Ramos (cell line): ENCODE measurements around the gene EZH2.

Source experiments
- in situ Hi-C: fragments of 300-500 bp; cut with MboI; formaldehyde crosslinking; loops from one replicate; pipeline ENCODE4 v1.14.3; 2022; ENCODE audit warnings: low sequenced_read_pairs; ENCODE audit not compliant: unreplicated experiment

The EZH2 gene

DNA sequence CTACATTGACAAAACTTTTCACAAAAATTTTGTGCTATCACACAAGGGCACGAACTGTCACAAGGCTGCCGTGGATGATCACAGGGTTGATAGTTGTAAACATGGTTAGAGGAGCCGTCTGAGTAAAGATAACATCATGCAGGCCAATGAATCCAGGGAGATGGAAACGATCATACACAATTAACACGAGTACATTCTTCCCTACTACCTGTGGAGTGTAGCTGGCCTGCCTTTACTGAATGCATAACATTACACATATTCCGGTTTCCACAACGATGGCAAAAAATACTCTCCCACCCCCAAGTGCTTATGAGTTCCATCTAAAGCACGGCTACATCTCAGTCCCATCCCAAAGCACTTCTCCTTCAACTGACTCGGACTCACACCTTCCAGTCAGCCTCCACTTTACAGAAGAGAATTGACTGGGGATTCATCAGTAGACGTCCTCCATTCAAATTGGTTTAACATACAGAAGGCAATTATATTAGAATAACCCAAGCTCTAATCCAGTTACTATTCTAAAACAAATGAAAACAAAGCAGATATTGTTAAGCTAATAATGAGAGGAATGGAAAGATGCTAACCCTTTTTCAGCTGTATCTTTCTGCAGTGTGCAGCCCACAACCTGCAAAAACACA lies 69.0 kb downstream of the EZH2 start:
- in situ Hi-C loops: no loop called here

DNA sequence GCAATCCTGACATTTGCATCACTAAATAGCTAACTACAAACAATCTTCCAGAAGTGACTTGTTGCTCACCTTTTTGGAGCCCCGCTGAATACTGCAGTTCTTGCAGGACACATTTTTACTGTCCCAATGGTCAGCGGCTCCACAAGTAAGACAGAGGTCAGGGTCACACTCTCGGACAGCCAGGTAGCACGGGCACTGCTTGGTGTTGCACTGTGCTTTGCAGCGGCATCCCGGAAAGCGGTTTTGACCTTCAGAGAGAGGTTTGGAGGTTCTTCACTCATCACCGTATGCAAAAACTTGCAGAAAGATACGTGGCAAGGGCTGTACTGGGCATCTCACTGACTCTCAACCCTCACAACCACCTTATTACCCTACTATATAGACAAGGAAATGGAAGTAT lies 70.2 kb downstream of the EZH2 start:
- in situ Hi-C loops: no loop called here

DNA sequence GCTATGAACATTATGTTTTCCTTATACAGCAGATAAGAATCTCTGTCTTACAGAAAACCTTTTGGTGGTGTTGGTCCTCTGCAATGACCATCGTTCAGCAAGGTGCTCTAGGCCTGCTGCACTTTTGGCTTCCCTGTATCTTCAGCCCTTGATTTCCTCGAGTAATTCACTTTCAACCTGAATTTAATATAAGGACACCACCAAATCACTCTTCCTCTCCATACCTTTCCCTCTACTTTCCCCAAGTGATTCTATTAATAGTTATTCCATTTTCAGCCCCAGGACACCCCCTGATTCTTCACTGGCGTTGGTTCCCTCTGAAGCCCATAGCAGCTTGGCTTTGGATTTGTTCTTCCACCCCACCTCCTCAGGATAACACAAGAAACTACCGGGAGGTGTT lies 72.2 kb downstream of the EZH2 start:
- in situ Hi-C loops: no loop called here

DNA sequence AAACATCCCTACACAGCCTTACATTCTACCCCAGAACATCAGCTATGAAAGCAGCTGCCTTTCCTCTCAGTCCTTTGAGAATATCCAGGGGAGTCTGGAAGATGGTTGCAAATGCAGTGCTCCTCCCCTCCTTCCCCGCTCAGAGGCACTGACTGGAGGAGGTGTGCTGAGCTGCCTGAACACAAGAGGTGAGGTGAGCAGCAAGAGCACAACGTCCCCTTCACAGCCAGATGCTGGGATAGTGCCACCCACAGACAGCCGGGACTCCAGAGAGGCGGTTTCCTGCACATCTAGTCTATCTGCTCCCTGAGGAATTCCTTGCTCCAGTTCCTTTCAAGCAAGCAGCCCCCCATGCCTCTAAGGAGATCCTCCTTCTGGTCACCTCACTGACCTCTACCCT lies 74.2 kb downstream of the EZH2 start:
- in situ Hi-C loops: no loop called here

DNA sequence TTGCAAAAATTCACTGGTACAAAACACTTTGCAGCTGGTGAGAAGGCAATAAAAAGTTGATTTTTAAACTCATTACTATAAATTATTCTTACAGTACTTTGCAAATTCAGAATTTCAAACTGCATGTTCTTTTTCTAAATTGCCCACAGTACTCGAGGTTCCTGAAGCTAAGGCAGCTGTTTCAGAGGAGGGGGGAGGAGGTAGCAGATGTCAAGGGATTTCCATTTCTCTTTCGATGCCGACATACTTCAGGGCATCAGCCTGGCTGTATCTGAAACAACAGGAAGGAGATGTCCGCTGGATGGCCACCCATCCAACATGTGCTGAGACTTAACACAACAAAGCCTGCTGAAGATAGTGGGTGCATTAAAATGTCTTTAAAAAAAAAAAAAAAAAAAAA lies 76.7 kb downstream of the EZH2 start:
- in situ Hi-C loops: no loop called here

DNA sequence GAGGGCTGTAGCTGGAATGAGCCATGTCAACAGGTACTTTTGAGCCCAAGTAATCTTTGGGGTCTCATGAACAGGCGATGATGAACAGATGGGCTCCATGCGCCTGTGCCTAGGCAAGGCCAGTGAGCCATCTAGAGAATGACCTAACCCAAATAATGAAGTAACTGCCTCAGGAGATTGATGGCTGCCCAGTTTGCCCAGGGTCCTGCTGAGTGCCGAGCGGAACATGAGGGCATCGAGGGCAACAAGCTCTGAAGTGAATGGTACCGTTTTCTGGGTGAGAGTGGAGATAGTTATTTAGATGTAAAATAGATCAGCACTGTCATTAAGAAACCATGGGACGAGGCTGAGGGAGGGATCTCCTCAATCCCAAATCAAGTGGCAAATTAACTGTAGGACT lies 77.9 kb downstream of the EZH2 start:
- in situ Hi-C loops: no loop called here

DNA sequence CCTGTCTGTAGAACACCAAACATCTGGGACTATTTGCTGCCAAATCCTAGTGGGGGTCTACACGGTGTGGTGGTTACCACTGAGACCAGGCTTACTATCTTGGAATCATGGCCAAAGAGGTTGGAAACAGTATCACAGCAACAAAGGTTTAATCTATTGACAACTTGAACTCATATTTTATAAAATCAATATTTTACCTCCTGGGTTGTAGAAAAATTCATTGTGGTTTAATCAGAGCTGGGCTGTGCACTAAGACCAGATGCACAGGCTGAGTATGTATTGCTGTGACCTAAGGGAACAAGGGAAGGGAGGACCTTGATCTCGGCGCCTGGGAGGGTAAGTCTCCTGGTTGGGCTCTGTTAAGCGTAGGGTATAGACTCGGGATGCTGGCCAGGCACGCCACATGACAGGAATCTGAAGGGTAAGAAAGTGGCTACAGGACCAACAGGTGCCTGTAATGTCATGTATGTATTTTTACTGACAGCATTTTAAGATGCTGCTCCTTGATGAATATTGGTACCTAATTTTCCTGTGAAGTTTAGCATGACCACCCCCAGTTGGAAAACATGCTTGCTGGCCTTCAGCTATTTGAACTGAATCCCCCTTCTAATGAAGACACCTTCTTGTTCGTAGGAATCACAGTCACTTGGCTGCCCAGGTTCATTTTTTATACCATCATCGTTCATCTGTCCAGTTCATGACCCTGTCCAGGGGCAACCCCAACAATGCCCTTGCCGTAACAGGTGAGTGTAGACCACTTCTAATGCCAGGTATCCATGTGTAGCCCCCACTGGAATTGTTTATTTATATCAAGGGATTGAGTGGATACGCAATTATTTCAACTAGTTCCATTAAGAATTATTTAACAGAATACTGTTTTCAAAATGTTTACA lies 79.5 kb downstream of the EZH2 start:
- in situ Hi-C loops: no loop called here

DNA sequence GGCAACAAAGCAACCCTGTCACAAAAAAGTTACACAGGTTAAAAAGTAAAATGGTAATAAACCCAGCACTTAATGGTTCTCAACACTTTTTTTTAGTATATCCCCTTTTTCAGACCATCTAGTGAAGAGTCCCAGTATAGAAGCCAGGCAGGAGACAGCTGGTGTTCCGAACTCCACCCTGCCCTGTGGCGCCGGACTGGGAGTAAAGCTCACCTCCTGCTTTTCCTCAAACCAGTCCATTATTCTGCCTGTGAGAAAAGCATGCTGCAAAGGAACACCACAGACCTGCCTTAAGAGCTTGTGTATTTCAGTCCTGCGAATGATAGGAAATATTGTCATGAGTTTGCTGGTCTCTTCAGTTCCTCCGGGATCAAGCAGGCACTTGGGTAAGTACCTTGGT lies 81.0 kb downstream of the EZH2 start:
- in situ Hi-C loops: no loop called here

DNA sequence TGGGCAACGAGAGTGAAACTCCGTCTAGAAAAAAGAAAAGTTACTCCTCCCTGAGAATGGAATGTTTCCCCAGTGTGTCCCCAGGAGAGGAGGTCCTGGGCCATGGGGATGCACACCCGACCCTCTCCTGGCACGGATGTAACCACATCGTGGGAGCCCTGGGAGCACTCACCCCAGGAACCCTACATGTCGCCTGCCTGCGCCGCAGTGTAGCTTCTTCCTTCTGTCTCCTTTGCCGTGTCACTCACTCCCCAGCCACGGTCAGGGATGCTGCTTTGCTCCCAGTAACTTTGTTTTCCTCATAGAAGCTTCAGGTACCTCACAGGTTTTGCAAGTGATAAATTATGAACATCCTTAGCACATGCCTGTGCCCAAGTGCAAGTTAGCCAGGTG lies 82.0 kb downstream of the EZH2 start:
- in situ Hi-C loops: no loop called here

DNA sequence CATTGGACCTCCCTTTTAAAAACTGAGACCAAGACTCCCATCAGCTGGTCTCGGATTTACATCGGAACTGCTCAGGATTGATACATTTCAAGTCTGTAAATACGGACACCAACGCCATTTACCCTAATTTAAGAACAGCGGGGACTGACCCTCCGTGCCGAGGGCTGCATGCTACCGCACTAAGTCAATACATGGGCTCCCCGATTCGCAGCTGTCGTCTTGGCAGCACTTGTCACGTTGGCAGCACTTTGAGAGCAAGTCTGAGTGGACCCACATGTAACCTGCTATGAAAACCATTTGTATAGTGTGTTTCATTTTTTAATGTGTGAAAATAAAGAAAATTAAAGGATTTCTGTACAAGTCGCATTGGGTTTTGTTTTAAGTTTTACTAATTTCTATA lies 83.4 kb downstream of the EZH2 start:
- in situ Hi-C loops: no loop called here

DNA sequence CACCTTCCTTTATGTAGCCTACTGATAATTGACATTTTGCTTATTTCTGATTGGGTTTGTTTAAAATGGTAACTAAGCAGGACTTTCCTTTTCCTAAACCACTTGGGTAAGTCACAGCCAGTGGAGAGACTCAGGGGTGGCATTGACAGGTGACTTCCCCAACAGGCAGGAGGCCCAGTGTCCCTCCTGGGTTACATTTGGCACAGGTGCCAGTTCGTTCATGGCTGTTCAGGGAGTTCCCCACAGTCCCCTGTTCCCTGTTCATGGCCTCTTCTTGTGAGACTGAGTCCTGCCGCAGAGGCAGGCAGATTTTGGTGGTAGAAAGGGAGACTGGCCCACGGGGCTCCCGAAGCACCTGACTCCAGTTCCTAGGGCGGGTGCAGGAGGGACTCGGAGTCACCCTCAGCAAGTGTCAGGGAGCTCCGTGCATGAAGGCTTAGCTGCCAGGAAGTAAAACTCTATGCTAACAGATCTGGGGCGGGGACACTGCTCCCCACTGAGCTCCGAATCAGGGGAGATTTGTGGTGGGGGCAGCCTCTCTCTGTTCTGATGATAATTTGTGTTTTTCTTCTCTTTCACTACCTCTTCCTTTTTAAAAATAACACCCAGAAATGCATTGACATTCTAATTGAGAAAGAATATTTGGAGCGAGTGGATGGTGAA lies 84.1 kb downstream of the EZH2 start:
- in situ Hi-C loops: no loop called here

DNA sequence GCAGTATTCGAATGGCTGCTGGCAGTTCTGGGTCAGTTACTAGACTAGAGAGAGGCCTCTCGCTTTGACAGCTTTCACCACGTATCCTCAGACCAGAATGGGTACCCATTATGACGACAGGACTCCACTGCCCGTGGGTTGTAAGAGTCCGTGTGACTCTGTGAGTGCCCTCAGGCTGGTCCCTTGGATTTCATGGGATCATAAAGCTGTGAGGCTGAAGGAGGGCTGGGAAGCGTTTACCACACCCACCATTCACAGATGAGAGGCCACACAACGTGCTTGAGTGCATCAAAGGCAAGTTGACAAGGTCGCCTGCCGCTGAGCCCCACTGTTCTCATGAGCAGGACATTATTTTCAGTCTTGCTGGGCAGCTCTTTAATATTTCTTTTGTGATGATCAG lies 87.2 kb downstream of the EZH2 start:
- in situ Hi-C loops: no loop called here

DNA sequence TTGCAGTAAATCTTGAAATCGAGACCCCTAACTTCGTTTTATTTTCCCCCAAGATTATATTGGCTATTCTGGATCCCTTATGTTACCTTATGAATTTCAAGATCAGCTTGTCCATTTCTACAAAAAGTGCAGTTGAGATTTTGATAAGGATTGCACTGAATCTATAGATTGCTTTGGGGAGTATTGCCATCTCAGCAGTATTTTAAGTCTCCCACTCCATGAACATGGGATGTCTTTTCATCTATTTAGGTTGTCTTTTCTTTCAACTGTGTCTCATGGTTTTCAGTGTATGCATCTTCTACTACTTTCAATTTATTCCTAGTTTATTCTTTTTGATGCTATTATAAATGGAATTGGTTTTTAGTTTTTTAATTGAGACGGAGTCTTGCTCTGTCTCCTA lies 89.6 kb downstream of the EZH2 start:
- in situ Hi-C loops: no loop called here

DNA sequence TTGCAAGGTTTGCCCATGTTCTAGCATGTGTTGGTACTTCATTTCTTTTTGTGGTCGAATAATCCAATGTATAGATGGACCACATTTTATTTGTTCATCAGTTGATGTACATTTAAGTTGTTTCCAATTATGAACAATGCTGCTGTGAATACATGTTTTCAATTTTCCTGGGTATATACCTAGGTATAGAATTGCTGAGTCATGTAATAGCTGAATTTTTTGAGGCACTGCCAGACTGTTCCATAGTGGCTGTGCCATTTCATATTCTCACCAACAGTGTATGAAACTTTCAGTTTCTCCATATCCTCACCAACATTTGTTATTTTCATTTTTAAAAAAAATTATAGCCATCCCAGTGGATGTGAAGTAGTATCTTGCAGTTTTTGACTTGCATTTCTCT lies 90.5 kb downstream of the EZH2 start:
- in situ Hi-C loops: no loop called here

DNA sequence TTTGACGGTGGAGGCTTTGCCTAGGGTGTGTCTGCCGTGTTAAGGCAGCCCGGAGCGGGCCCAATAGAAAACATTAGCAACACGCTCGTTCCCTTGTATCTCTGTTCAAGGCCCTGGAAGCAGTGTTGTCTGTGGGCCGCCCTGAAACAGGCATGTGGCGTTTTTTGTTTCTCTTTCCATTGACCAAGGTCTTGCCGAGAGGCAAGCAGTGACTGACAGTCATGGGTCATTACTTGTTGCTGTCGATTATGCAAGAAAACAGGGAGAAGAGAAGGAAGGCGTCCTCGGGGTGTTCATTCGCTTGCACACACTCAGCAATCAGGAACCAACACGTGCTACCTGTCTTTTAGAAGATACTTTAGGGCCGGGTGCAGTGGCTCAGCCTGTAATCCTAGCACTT lies 92.5 kb downstream of the EZH2 start:
- in situ Hi-C loops: no loop called here

DNA sequence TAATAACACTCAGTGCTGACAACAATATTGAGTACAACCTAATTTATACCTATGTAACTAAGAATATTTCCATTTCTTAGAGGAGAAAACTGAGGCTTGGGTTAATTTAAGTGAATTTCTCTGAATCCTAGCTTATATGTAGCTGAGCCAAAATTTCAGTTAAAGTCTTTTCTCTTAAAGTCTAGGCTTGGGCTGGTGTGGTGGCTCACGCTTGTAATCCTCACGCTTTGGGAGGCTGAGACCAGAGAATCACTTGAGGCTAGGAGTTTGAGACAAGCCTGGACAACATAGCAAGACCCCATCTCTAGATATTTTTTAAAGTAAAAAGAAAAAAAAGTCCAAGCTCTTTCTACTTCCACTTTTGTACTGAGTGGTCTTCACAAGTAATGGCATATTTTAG lies 93.2 kb downstream of the EZH2 start:
- in situ Hi-C loops: no loop called here

DNA sequence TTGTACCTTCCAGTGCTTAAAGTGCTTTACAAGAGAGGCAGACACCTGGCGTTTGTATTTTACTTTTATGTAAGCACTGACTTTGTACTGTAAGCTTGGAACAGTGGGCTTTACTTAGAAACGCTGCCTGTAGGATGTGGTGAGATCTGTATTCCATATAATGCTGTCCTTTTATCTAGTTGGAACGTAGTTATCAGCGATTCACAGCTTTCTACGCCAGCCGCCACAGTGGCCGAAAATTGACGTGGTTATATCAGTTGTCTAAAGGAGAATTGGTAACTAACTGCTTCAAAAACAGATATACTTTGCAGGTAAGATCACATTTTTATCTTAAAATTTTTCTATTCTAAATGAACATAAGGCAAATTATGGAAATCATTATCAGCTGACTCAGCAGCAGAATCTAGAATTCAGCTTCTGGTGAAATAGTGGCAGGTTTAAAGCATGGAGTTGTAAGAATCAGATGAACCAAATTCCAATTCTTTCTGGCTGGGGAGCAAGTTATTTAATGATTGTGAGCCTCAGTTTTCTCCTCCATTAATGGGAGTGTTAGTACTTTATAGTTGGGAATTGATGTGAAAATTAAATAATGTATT lies 93.9 kb downstream of the EZH2 start:
- in situ Hi-C loops: no loop called here

DNA sequence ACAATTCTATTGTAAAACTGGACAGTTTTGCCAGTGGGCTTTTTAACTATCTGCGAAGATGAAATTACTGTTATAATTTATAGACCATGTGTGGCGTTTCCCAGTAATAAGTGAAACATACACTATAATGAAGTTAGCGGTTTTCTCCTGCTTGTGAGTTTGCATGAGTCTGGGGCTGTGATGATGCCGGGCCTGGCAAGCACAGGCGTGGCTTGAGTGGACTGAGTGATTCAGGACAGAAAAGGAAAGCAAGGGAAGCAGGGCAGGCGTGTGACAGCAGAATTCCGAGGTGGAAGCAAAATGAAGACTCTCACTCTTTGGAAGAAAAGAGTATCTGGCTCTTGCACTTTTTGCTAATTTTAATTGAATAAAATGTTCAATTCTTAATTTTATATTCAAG lies 94.9 kb downstream of the EZH2 start:
- in situ Hi-C loops: no loop called here

DNA sequence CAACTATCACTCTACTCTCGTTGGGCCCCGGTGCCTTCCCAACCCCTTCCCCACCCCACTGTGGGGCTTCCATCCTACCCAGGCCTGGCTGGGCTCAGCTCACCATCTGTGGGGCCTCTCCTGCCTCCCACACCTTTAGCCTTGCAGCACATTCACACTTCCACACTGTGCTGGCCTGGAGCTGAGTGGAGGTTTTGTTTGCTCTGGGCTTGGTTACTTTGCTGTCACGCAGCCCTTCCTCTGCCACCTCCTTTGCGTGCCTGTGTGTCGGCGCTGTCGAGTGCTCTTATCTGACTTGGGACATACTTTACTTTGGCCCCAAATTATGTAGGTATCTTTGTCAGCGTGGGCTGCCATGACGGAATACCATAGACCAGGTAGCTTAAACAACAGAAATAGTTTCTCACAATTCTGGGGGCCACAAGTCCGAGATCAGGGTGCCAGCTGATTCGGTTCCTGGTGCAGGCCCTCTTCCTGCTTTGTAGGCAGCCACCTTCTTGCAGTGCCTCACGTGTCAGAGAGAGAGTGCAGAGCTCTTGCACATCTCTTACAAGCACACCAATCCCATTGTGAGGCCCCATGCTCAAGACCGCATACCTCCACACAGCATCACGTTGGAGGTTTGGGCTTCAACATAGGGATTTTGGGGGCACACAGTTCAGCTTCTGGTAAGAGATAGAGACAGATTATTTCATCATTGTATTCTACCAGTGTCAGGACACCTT lies 96.4 kb downstream of the EZH2 start:
- in situ Hi-C loops: no loop called here

DNA sequence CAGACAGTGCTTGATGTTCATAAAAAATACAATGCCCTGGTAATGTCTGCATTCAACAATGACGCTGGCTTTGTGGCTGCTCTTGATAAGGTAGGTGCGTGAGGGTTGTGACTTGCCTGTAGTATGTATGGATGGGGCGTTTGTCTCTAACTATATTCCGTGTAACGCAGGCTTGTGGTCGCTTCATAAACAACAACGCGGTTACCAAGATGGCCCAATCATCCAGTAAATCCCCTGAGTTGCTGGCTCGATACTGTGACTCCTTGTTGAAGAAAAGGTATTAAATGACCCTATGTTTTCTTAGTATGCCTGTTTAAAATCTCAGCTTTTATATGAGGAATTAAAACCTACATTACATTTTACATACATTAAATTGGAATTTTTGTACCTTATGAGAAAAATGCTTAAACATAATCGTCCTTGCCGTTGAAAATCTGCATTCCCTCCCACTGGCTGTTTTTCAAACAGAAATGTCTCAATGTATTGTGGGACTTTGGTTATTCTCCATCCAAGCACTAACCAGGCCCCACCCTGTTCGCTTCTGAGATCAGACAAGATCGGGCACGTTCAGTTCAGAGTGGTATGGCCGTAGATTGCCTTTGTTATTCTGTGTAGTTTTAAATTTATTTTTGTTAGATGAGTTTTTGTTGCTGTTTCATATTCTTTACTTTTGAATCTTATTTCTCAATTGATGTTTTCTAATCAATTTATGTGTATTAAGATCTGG lies 100.1 kb downstream of the EZH2 start:
- in situ Hi-C loops: no loop called here
